T-helper 17 cell (primary cell): Measurements from ENCODE around the gene ACTL10. TPM values are rescaled to one million over a fixed set of nuclear protein-coding genes. Genes with fewer than 3 reads are reported as not detected.
"Not testable (repeated sequence)": the region's sequence is repeated elsewhere in the genome, so short reads cannot be mapped to it uniquely, and the experiment has no call there.

Source experiments
- ATAC-seq: fragments of 150-1000 bp; cut with Tn5 transposase; 2 replicates; pipeline ENCODE4 v1.10.0; 2021; ENCODE audit warnings: mild to moderate bottlenecking, moderate library complexity
- DNase-seq, 3 donors: peaks; one replicate each; pipeline versions ENCODE4 v3.0.0 to v3.0.0-alpha.2; 2020 to 2021
- H3K9me3 ChIP-seq: one replicate; pipeline ENCODE4 v1.7.0; 2013; ENCODE audit warnings: low read length, mild to moderate bottlenecking; ENCODE audit not compliant: control insufficient read depth, poor library complexity, severe bottlenecking
- H3K27ac Mint-ChIP-seq: one replicate; pipeline ENCODE4 v1.8.0; 2022; ENCODE audit warnings: mild to moderate bottlenecking, moderate library complexity, mixed read lengths
- H3K27me3 Mint-ChIP-seq: one replicate; pipeline ENCODE4 v1.8.0; 2022; ENCODE audit warnings: mixed read lengths
- H3K36me3 Mint-ChIP-seq: one replicate; pipeline ENCODE4 v1.8.0; 2022; ENCODE audit warnings: low read depth, mixed read lengths
- H3K4me1 Mint-ChIP-seq: one replicate; pipeline ENCODE4 v1.8.0; 2022; ENCODE audit warnings: mild to moderate bottlenecking, mixed read lengths
- H3K4me3 Mint-ChIP-seq: one replicate; pipeline ENCODE4 v1.8.0; 2022; ENCODE audit warnings: mild to moderate bottlenecking, moderate library complexity, mixed read lengths
- total RNA-seq, 4 donors: library from RNA in 2 of 4; stranded (reverse) in 2 of 4; gene quantifications; one replicate each; pipeline ENCODE4 v1.2.3 and lab custom pipeline; 2022 to 2026

Gene ACTL10
- total RNA-seq = 1 to 10 TPM in 1 of 2 donors, under 1 TPM in 1; 0.89 to 1.2 TPM

DNA sequence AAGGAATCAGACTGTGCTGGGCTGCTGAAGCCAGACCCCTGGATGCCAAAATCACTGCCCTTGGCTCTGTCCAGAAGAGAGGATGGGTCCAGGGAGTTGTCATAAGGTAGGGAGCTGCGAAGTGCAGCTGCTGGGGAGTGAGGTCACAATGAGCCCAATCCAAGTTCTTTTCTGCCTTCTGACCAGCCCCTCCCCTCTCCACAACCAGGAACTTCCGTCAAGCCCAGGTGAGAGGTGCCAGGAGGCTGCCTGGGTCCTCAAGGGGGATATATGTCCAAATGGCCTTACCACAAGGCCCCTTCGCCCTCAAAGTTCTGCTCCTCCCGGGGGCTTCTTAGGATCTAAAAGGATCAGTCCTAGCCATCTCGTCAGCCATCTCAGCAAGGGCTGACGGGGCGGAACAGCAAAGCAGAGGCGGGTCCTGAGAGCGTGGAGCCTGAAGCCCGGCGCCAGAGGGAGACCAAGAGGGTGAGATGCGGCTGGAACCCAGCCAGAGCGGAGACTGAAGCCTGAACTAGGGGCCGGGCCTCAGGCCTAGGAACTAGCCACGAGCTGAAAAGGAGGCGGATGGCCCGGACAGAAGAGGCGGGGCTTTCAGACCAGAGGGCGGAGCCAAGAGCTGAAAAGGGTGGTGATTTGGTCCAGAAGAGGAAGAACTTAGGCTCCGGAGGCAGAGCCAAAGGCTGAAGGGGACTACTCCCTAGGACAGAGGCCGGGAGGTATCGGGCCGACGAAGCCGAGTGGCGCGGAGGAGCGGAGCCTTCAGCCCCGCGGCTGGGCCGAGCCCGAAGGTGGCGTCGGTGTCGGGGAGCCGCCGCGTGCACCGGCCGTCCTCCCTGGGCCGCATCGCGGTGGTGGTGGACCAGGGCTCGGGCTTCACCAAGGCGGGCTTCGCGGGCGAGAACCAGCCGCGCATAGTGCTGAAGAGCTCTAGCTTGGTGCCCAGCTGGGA, at the start of gene ACTL10:
TSS of gene ACTL10 (plus strand) at position 651 of the 952 bp plus-strand sequence. CDS start 555 bp downstream, outside the sequence.
- Mint-ChIP-seq H3K27me3 (no peaks in the 10 kb centered on the region), H3K36me3 (peaks cover 2% of the 10 kb centered on the region), H3K4me1 (peaks cover 30% of the 10 kb centered on the region)

DNA sequence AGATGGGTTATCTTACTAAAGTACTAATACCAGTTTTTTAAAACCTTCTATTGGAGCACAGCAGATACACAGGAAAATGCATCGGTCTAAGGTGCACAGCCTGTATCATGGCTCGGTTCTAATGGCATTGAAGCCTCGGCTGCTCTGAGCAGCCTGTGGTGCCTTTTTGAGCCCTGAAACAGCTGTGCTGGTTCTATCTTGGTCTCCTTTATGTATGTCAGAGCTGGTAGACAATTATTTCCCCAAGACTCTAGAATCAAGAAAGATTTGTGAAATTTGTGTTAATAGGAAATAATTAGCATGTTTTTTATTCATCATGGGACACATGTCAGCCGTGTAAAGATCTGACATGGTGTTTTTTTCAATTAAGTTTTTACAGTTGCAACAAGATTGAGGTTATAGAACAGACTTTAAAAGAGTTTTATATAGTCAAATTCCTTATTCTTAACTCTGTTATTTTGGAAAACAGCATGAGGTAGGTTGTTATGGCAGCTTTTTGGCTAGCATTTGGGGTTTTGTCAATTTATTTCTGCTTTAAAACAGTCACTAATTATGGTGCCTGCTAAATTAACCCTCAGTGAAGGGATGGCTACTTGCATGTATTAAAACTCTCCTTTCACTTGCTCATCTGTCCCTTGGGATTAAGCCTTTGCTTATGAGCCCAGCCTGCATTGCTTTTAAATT, 44.9 kb upstream of the ACTL10 start:
- Mint-ChIP-seq H3K27ac (no peak overlapping the region), H3K4me3 (no peak overlapping the region), H3K27me3 (no peaks in the 10 kb centered on the region), H3K36me3 (peaks cover 7% of the 10 kb centered on the region), H3K4me1 (peaks cover 18% of the 10 kb centered on the region)
- no peaks in the 10 kb centered on the region for H3K9me3 ChIP-seq
- no peak for DNase-seq
- ATAC-seq = no peak

More for the DNA sequence above, at the start of gene ACTL10:
- peak; percentile 49 to 74 (median 66) for DNase-seq
- H3K9me3 ChIP-seq = no peaks in the 10 kb centered on the region
- Mint-ChIP-seq H3K4me3 (peak within 1 kb of the TSS; percentile 100), H3K27ac (peak within 1 kb of the TSS; percentile 90)
- ATAC-seq = peak; percentile 61

DNA sequence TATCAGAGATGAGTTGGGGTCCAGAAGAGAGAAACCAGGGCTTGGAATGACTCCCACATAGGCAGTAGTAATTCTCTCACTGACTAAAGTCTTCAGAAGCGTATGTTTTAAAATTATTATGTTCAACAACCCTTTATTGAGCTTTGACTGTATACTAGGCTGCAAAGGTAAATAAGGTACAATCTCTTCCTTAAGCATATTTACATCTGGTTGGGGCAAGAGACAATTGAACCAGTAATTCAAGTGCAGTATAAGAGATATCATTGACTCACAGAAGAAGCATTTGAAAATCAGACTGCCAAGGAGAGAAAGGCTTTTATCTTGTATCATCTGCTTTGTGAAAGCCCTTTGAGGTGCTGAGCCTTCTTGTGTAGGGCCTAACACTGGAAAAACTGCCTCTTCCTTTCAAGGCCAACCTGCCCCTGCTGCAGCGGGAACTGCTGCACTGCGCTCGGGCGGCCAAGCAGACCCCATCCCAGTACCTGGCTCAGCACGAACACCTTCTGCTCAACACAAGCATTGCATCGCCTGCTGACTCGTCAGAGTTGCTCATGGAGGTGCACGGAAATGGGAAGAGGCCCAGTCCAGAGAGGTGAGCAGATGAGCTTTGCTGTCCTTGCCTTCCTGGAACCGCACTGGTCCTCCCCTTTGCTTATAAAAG, 43.9 kb upstream of the ACTL10 start:
- Mint-ChIP-seq H3K4me3 (no peak overlapping the region), H3K4me1 (peaks cover 18% of the 10 kb centered on the region), H3K27ac (peak overlapping the region; percentile 6), H3K27me3 (no peaks in the 10 kb centered on the region), H3K36me3 (peaks cover 5% of the 10 kb centered on the region)
- DNase-seq (no peak), ATAC-seq (no peak)
- H3K9me3 ChIP-seq = no peaks in the 10 kb centered on the region

DNA sequence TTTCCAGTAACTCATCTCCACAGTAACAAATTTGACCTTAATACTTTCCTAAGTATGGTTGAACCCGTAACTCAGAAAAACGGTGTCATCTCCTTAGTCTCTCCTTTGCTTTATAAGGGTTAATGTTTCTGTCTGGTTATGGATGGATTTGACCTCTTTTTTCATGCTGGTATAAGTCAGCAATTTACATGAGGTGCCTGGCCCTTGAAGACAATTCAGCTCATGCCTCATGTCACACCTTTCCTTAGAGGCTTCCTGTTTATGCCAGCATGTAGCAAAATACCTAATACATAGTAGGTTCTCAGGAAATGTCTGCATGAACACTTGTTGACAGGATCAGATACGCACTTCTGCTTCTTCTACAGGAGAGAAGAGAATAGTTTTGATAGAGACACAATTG, 42.3 kb upstream of the ACTL10 start:
- no peaks in the 10 kb centered on the region for H3K27me3 Mint-ChIP-seq
- H3K27ac Mint-ChIP-seq = peak overlapping the region; percentile 70
- ATAC-seq (peak; percentile 42), DNase-seq (no peak)
- H3K9me3 ChIP-seq = no peaks in the 10 kb centered on the region
- peaks cover 5% of the 10 kb centered on the region for H3K36me3 Mint-ChIP-seq
- H3K4me3 Mint-ChIP-seq = peak overlapping the region; percentile 47
- peaks cover 15% of the 10 kb centered on the region for H3K4me1 Mint-ChIP-seq

DNA sequence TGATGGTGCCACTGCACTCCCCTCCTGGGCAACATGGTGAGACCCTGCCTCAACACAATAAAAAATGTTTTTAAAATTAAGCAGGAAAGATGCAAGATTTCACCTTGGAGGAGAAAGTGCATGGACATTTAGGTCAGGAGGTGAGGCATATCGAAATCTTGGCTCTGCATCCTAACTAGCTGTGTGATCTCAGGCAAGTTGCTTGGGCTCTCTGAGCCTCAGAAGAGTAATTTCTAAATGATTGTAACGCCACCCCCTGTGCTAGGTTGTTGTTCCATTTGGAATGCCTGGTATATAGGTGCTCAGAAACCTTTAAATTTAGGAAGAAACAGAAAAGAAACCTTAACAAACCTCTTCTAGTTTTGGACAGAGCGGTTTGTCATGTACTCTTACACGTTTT, 40.6 kb upstream of the ACTL10 start:
- DNase-seq (no peak), ATAC-seq (no peak)
- Mint-ChIP-seq H3K36me3 (peaks cover 2% of the 10 kb centered on the region), H3K4me3 (peak overlapping the region; percentile 28), H3K27ac (no peak overlapping the region), H3K27me3 (no peaks in the 10 kb centered on the region), H3K4me1 (peaks cover 12% of the 10 kb centered on the region)
- no peaks in the 10 kb centered on the region for H3K9me3 ChIP-seq

DNA sequence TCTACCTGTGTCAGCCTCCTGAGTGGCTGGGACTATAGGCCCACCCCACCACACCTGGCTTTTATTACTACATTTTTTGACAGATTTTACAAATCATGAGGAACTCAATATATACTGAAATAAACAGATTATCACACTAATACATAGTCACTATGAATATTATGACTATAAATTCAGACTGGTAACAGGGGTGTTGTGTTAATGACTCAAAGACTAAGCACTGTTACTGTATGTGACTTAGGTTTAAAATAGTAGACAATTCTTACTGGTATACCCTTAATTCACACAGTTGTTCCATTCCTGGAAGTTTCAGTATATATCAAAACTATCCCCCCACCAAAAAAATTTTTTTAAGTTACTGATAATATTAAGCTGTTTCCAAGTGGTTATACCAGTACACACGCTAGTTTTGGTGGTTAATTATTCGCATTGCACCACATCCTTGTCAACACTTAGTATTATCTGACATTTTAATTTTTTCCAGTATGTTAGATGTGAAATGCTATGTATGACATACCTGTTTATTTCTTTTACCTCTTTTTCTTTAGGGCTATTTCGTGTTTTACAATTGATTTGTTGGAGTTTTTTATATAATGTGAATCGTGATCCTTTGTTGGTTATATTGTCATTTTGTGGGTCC, 39.0 kb upstream of the ACTL10 start:
- H3K27ac Mint-ChIP-seq = no peak overlapping the region
- H3K36me3 Mint-ChIP-seq = peaks cover 2% of the 10 kb centered on the region
- H3K4me1 Mint-ChIP-seq = peaks cover 12% of the 10 kb centered on the region
- no peaks in the 10 kb centered on the region for H3K27me3 Mint-ChIP-seq
- DNase-seq (no peak), ATAC-seq (no peak)
- H3K9me3 ChIP-seq = no peaks in the 10 kb centered on the region
- H3K4me3 Mint-ChIP-seq = no peak overlapping the region

DNA sequence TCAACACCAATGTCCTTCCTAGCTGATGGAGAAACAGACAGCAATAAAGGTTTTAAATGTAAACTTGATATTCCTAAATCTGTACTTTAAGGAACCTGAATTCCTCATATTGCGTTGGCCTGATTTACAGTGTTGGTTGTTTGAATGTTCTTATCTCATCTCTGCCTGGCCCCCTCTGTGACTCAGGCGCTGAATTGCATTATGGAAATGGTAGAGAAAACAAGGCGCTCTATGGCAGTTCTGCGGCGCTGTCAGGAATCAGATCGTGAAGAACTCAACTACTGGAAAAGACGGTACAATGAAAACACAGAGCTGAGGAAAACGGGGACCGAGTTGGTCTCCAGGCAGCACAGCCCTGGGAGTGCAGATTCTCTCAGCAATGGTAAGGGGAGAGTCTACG, 37.2 kb upstream of the ACTL10 start:
- ATAC-seq = no peak
- H3K9me3 ChIP-seq = no peaks in the 10 kb centered on the region
- Mint-ChIP-seq H3K4me3 (no peak overlapping the region), H3K4me1 (peaks cover 8% of the 10 kb centered on the region), H3K27ac (no peak overlapping the region), H3K27me3 (no peaks in the 10 kb centered on the region), H3K36me3 (peaks cover 2% of the 10 kb centered on the region)
- no peak for DNase-seq

DNA sequence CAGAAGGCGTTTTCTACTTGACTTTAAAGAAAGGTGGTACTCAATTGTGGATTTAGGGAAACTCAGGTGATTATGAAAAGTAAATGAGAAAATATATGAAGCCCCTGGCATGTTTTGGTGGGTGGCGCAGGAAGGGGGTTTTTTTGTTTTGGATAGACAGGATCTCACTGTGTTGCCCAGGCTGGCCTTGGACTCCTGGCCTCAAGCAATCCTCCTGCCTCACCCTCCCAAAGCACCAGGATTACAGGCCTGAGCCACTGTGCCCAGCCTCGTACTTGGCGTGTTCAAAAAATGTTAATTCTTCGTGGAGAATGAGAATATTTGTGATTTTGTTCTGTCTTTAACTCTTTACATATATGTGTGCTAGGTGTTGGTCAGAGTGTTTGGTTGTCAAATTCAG, 36.8 kb upstream of the ACTL10 start:
- H3K27me3 Mint-ChIP-seq = no peaks in the 10 kb centered on the region

DNA sequence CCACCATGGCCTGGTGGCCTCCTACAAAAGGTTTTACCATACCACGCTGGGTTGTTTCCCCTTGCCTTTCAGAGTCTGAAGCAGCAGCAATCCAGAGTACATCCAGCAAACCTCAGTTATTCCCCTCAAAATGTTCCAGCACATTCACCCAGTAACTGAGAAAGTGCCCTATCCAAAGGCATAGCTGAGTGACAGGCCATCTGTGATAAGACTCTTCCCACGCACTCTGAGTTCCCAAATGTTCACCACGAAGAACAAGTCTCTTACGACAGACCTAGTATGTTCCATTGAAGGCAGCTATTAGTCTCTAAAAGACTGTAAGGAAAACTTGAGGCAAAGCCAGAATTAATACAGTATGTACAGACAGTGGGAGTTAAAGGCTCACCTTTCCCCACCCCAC, 36.2 kb upstream of the ACTL10 start:
- Mint-ChIP-seq H3K27ac (peak overlapping the region; percentile 32), H3K4me3 (no peak overlapping the region), H3K27me3 (no peaks in the 10 kb centered on the region), H3K36me3 (peaks cover 2% of the 10 kb centered on the region), H3K4me1 (peaks cover 5% of the 10 kb centered on the region)
- H3K9me3 ChIP-seq = no peaks in the 10 kb centered on the region
- ATAC-seq (no peak), DNase-seq (no peak)

More for the DNA sequence above, 36.8 kb upstream of the ACTL10 start:
- DNase-seq (no peak), ATAC-seq (no peak)
- Mint-ChIP-seq H3K36me3 (peaks cover 2% of the 10 kb centered on the region), H3K4me3 (no peak overlapping the region), H3K4me1 (peaks cover 5% of the 10 kb centered on the region), H3K27ac (no peak overlapping the region)
- no peaks in the 10 kb centered on the region for H3K9me3 ChIP-seq

DNA sequence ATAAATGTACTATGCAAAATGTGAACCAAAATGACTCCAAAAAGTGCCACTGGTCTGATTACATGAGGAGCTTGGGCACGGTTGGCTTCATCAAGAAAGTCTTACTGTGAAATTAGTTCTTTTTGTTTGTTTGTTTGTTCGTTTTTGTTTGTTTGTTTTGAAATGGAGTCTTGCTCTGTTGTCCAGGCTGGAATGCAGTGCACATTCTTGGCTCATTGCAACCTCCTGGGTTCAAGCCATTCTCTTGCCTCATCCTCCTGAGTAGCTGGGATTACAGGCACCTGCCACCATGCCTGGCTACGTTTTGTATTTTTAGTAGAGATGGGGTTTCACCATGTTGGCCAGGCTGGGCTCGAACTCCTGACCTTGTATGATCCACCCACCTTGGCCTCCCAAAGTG, 34.8 kb upstream of the ACTL10 start:
- not testable (repeated sequence) for H3K4me1 Mint-ChIP-seq, H3K36me3 Mint-ChIP-seq, H3K4me3 Mint-ChIP-seq, H3K27me3 Mint-ChIP-seq, DNase-seq, ATAC-seq, H3K9me3 ChIP-seq
- H3K27ac Mint-ChIP-seq = peak overlapping the region; percentile 32

DNA sequence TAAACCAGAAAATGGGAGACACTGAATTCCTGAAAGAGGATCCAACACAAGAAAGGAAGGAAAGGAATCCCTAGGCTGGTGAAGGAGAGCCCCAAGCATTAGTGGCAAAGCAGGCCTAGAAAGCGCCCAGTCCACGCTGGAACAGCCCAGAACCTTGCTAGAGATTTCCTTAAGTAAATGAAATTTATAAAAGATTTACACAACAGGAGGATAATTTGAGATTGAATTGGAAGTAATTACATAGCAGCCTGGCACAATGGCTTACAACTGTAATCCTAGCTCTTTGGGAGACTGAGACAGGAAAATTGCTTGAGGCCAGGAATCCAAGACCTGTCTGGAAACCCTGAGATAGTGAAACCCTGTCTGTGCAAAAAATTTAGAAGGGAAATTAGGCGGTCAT, 31.4 kb upstream of the ACTL10 start:
- DNase-seq = no peak
- Mint-ChIP-seq H3K36me3 (peaks cover 8% of the 10 kb centered on the region), H3K4me3 (no peak overlapping the region), H3K27ac (no peak overlapping the region), H3K4me1 (peaks cover 5% of the 10 kb centered on the region), H3K27me3 (no peaks in the 10 kb centered on the region)
- no peak for ATAC-seq
- H3K9me3 ChIP-seq = no peaks in the 10 kb centered on the region

DNA sequence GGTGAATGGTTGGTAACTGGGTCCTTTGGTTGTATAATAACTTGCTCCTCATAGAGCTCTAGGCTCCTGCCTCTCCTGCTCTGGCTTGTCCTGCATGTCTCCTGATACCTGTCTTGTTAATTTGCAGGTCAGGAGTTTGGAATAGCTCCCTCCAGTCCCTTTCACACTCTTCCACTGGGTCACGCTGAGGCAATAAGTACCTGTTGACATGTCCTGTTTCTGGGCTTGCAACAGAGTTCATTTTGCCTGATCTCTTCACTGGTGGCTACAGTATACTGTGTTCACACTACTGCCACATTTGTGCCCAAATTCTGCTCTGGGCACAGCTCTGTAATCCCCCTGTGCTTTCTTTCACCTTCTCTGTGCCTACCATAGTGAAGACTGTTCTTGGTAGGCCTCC, 30.0 kb upstream of the ACTL10 start:
- no peak overlapping the region for H3K4me3 Mint-ChIP-seq
- peaks cover 8% of the 10 kb centered on the region for H3K36me3 Mint-ChIP-seq
- H3K27ac Mint-ChIP-seq = peak overlapping the region; percentile 51
- H3K27me3 Mint-ChIP-seq = no peaks in the 10 kb centered on the region
- no peaks in the 10 kb centered on the region for H3K9me3 ChIP-seq
- no peak for DNase-seq
- peaks cover 5% of the 10 kb centered on the region for H3K4me1 Mint-ChIP-seq
- no peak for ATAC-seq

DNA sequence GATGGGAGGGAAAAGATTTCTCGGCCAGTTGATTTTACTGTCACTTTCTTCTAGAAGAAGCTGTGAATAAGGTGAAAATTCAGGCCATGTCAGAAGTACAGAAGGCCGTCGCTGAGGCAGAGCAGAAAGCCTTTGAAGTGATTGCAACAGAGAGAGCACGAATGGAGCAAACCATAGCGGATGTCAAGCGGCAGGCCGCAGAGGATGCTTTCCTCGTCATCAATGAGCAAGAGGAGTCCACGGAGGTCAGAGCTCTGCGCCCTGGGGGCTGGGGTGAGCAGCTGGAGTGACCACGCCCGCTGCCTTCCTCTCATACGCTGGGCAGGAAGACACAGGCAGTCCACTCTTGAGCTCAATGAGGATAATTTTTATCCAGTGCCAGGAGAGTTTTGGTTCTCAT, 26.5 kb upstream of the ACTL10 start:
- no peak for ATAC-seq
- Mint-ChIP-seq H3K27me3 (no peaks in the 10 kb centered on the region), H3K4me1 (no peaks in the 10 kb centered on the region), H3K27ac (no peak overlapping the region), H3K4me3 (no peak overlapping the region), H3K36me3 (peaks cover 9% of the 10 kb centered on the region)
- H3K9me3 ChIP-seq = no peaks in the 10 kb centered on the region
- DNase-seq = no peak
